Parathyroid adenoma (tissue), 2 donors: ENCODE measurements around the gene PLA1A.
"Not testable (repeated sequence)": the region's sequence is repeated elsewhere in the genome, so short reads cannot be mapped to it uniquely, and the experiment has no call there.

ENCODE experiments used
- H2AFZ ChIP-seq: fragments of 300-600 bp; sonication (generic); one replicate; pipeline ENCODE4 v1.7.0; 2017; ENCODE audit warnings: antibody characterized with exemption, mild to moderate bottlenecking
- H3K27ac ChIP-seq: fragments of 300-600 bp; sonication (generic); one replicate; pipeline ENCODE4 v1.7.0; 2017
- H3K27me3 ChIP-seq: fragments of 300-600 bp; sonication (generic); one replicate; pipeline ENCODE4 v1.7.0; 2017; ENCODE audit warnings: low read length; ENCODE audit not compliant: control insufficient read depth, insufficient read depth
- H3K36me3 ChIP-seq: fragments of 300-600 bp; sonication (generic); one replicate; pipeline ENCODE4 v1.7.0; 2017; ENCODE audit warnings: low read length; ENCODE audit not compliant: control insufficient read depth, insufficient read depth
- H3K4me1 ChIP-seq: fragments of 300-600 bp; sonication (generic); one replicate; pipeline ENCODE4 v1.7.0; 2017; ENCODE audit warnings: control low read depth
- H3K4me2 ChIP-seq: fragments of 300-600 bp; sonication (generic); one replicate; pipeline ENCODE4 v1.7.0; 2017; ENCODE audit warnings: low read length
- H3K4me3 ChIP-seq: fragments of 300-600 bp; sonication (generic); one replicate; pipeline ENCODE4 v1.7.0; 2017; ENCODE audit warnings: low read depth, low read length
- H3K79me2 ChIP-seq: fragments of 300-600 bp; sonication (generic); one replicate; pipeline ENCODE4 v1.7.0; 2017; ENCODE audit warnings: control low read depth
- H3K9ac ChIP-seq: fragments of 300-600 bp; sonication (generic); one replicate; pipeline ENCODE4 v1.7.0; 2017; ENCODE audit warnings: mild to moderate bottlenecking
- H3K9me3 ChIP-seq: fragments of 300-600 bp; sonication (generic); one replicate; pipeline ENCODE4 v1.7.0; 2017; ENCODE audit warnings: low read length; ENCODE audit not compliant: control insufficient read depth
- CTCF ChIP-seq: fragments of 300-600 bp; sonication (generic); IDR thresholded peaks from one replicate; pipeline ENCODE4 v1.7.0; 2017; ENCODE audit warnings: antibody characterized with exemption, mild to moderate bottlenecking
- donor health status: primary hyperparathyroidism.

PLA1A gene

GRCh38 chr3:119558626-119559317 lies 38.9 kb upstream of the PLA1A start:
- H3K4me3 ChIP-seq, result no peak overlapping the region
- TF ChIP-seq CTCF, result no peak
- no peaks in the 10 kb centered on the region for H3K36me3 ChIP-seq

GRCh38 chr3:119559441-119559963 lies 38.2 kb upstream of the PLA1A start, which contains the start of gene CD80:
TSS of gene CD80 (minus strand) at chr3:119559614. CDS start at chr3:119557728, 1,886 bp downstream.
- Histone ChIP-seq H2AFZ (peak within 1 kb of the TSS; percentile 34), H3K4me2 (no peak within 1 kb of the TSS), H3K79me2 (no peaks in the 10 kb centered on the region), H3K27ac (no peak within 1 kb of the TSS), H3K36me3 (no peaks in the 10 kb centered on the region), H3K9me3 (no peaks in the 10 kb centered on the region), H3K9ac (no peak within 1 kb of the TSS), H3K4me3 (no peak within 1 kb of the TSS), H3K4me1 (no peaks in the 10 kb centered on the region), H3K27me3 (no peaks in the 10 kb centered on the region)
- peak; percentile 12 for TF ChIP-seq CTCF

More at GRCh38 chr3:119558626-119559317, 38.9 kb upstream of the PLA1A start:
- Histone ChIP-seq H2AFZ (no peak overlapping the region), H3K9me3 (no peaks in the 10 kb centered on the region), H3K4me1 (no peaks in the 10 kb centered on the region), H3K9ac (no peak overlapping the region), H3K4me2 (no peak overlapping the region), H3K27me3 (no peaks in the 10 kb centered on the region), H3K79me2 (no peaks in the 10 kb centered on the region), H3K27ac (no peak overlapping the region)

- H3K79me2 ChIP-seq, result no peaks in the 10 kb centered on the region
- H3K4me3 ChIP-seq, result no peak overlapping the region
- no peak for TF ChIP-seq CTCF
- no peak overlapping the region for H3K4me2 ChIP-seq
- no peak overlapping the region for H3K9ac ChIP-seq
- H3K36me3 ChIP-seq, result no peaks in the 10 kb centered on the region
- H3K27ac ChIP-seq, result no peak overlapping the region
- no peak overlapping the region for H2AFZ ChIP-seq
- H3K9me3 ChIP-seq, result no peaks in the 10 kb centered on the region
- no peaks in the 10 kb centered on the region for H3K27me3 ChIP-seq
- no peaks in the 10 kb centered on the region for H3K4me1 ChIP-seq
Measured at GRCh38 chr3:119560160-119560559, 37.5 kb upstream of the PLA1A start.

GRCh38 chr3:119562307-119562961 lies 35.3 kb upstream of the PLA1A start:
- no peak overlapping the region for H3K4me2 ChIP-seq
- H3K27me3 ChIP-seq, result no peaks in the 10 kb centered on the region
- H3K9ac ChIP-seq, result no peak overlapping the region

GRCh38 chr3:119563334-119563733 lies 34.4 kb upstream of the PLA1A start:
- H3K9me3 ChIP-seq, H3K4me3 ChIP-seq, H3K4me1 ChIP-seq, H3K36me3 ChIP-seq, H3K27me3 ChIP-seq, H3K9ac ChIP-seq, H3K4me2 ChIP-seq, H3K79me2 ChIP-seq, H3K27ac ChIP-seq, H2AFZ ChIP-seq: not testable (repeated sequence)

More at GRCh38 chr3:119562307-119562961, 35.3 kb upstream of the PLA1A start:
- Histone ChIP-seq H3K4me1 (no peaks in the 10 kb centered on the region), H2AFZ (no peak overlapping the region), H3K4me3 (no peak overlapping the region), H3K36me3 (no peaks in the 10 kb centered on the region), H3K79me2 (no peaks in the 10 kb centered on the region), H3K9me3 (no peaks in the 10 kb centered on the region), H3K27ac (no peak overlapping the region)
- no peak for TF ChIP-seq CTCF
